ENCODE measurements around the gene KIF3A.

The KIF3A gene

DNA sequence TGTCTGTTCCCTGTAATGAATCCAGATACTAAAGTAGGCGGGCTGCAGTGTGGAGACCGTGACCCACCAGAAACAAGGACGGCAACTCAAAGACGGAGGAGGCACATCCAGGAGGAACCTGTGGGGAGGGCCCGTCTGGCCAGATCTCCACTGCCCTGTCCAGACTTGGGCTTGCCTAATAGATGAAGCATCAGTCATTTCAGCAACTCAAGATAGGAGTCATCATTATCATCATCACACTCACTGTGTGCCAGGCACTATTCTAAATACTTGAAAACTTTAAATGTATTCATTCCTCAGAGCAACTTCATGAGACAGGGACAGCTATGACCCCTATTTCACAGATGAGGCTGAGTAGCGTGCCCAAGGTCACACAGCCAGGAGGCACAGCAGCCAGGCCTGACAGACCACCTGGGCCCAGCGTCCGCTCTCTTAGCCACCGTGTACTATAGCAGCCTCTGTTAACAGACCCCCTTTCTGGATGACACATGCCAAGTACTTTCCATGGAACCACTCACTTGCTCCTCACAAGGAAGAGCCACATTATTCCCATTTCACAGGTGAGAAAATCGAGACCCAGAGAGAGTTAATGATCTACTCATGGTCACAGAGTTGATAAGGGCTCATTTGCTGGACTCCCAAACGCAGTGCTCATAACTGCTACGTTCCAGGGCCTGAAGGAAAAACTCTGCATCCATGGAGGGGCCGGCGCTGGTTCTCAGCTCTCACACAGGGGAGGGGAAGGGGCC is 68.5 kb downstream of the KIF3A start:
- H3K4me1 ChIP-seq (ENCODE audit: control insufficient read depth, low read length), result no peaks in the 10 kb centered on the region
- no peaks in the 10 kb centered on the region for H3K36me3 ChIP-seq (ENCODE audit: control insufficient read depth, low read length)
- no peaks in the 10 kb centered on the region for H4K20me1 ChIP-seq (ENCODE audit: control insufficient read depth, insufficient read depth, low read depth, low read length)
- no peaks in the 10 kb centered on the region for H3K9me2 ChIP-seq (replicated peaks; ENCODE audit: control insufficient read depth, low read length)
- H3K79me2 ChIP-seq (ENCODE audit: control insufficient read depth, low read length), result no peaks in the 10 kb centered on the region
- TF ChIP-seq, protein P1, sequence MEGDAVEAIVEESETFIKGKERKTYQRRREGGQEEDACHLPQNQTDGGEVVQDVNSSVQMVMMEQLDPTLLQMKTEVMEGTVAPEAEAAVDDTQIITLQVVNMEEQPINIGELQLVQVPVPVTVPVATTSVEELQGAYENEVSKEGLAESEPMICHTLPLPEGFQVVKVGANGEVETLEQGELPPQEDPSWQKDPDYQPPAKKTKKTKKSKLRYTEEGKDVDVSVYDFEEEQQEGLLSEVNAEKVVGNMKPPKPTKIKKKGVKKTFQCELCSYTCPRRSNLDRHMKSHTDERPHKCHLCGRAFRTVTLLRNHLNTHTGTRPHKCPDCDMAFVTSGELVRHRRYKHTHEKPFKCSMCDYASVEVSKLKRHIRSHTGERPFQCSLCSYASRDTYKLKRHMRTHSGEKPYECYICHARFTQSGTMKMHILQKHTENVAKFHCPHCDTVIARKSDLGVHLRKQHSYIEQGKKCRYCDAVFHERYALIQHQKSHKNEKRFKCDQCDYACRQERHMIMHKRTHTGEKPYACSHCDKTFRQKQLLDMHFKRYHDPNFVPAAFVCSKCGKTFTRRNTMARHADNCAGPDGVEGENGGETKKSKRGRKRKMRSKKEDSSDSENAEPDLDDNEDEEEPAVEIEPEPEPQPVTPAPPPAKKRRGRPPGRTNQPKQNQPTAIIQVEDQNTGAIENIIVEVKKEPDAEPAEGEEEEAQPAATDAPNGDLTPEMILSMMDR (IDR thresholded peaks at IDR 0.05; ENCODE audit: low read depth, low read length, poor library complexity, severe bottlenecking), result no peak
- no peak for TF ChIP-seq EZH2phosphoT487 (IDR thresholded peaks at IDR 0.05; ENCODE audit: borderline replicate concordance, low read length)
- H3K27ac ChIP-seq (ENCODE audit: low read depth, low read length), result no peak overlapping the region
- H3K4me3 ChIP-seq (ENCODE audit: low read length), result no peak overlapping the region
- H3K27me3 ChIP-seq (ENCODE audit: control insufficient read depth, low read length), result no peaks in the 10 kb centered on the region
- H3F3A ChIP-seq (ENCODE audit: control insufficient read depth, insufficient read depth), result no peaks in the 10 kb centered on the region
- no peaks in the 10 kb centered on the region for H3K9me3 ChIP-seq (ENCODE audit: control insufficient read depth, insufficient read depth, low read length)
- H3K4me2 ChIP-seq (ENCODE audit: low read length), result no peak overlapping the region

DNA sequence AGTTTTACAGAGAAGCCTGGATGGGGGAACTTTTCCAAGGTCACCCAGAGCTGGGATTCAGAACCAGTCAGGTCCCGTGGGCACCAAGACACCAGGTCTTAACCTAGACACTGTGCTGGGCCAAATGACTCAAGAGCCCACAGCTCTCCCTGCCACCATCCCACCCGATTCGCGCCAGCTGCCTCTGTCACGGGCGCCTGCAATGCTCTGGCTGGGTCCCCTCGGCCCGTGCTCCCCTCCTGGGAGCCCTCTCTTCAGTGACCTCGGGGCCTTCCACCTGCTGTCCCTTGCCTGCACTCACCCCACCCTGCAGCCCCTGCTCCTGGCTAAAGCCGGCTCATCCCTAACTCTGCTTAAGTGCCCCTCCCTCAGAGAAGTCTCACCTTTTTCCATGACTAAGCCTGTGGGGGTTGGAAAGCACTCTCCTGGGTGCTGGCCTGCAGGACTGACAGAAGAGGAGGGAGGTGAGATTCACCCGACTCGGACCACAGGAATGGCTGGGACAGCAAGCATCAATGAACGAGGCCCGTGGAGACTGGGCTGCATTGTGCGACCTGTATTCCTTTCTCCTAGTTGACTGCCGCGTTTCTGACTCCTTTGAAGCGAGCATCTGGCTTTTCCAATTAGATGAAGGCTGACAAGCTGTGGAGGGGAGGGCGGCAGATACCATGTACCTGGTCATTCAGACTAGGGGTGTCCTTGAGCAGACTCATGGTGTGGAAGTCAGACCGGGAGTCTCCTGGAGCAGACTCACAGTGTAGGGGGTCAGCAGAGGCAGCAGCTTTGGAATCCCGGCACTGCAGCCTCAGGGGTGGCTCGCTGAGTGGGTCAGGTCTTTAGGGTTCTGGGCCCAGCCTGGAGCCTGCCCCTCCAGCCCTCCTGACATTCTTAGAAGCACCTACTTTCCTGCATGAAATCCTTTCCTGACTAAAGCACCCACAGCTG is 69.3 kb downstream of the KIF3A start:
- Histone ChIP-seq H3K4me2 (ENCODE audit: low read length) (no peak overlapping the region), H3K27me3 (ENCODE audit: control insufficient read depth, low read length) (no peaks in the 10 kb centered on the region), H3F3A (ENCODE audit: control insufficient read depth, insufficient read depth) (no peaks in the 10 kb centered on the region), H3K9me2 (replicated peaks; ENCODE audit: control insufficient read depth, low read length) (no peaks in the 10 kb centered on the region), H3K4me1 (ENCODE audit: control insufficient read depth, low read length) (no peaks in the 10 kb centered on the region), H3K27ac (ENCODE audit: low read depth, low read length) (no peak overlapping the region), H3K4me3 (ENCODE audit: low read length) (no peak overlapping the region), H3K9me3 (ENCODE audit: control insufficient read depth, insufficient read depth, low read length) (no peaks in the 10 kb centered on the region), H4K20me1 (ENCODE audit: control insufficient read depth, insufficient read depth, low read depth, low read length) (no peaks in the 10 kb centered on the region), H3K79me2 (ENCODE audit: control insufficient read depth, low read length) (no peaks in the 10 kb centered on the region), H3K36me3 (ENCODE audit: control insufficient read depth, low read length) (no peaks in the 10 kb centered on the region)
- TF ChIP-seq EZH2phosphoT487 (IDR thresholded peaks at IDR 0.05; ENCODE audit: borderline replicate concordance, low read length), result no peak
- TF ChIP-seq, protein P1 (IDR thresholded peaks at IDR 0.05; ENCODE audit: low read depth, low read length, poor library complexity, severe bottlenecking), result no peak

DNA sequence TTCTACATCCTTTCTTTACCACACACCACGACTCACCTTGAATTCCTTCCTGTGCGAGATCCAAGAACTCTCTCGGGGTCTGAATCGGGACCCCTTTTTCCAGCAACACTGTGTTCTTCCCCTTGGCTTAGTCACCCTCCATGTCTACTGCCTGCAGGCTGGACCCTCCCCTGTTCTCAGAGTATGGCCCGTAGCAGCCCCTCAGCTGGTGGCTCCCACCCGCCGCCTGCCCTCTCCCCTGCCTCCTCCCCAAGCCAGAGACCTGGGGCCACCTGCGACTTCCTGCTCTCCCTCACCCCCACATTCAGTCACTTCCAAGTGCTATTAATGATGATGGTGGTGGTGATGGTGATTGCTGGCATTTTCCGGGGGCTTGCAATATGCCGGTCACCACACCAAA is 70.0 kb downstream of the KIF3A start:
- H3K27me3 ChIP-seq (ENCODE audit: control insufficient read depth, low read length), result no peaks in the 10 kb centered on the region
- no peak overlapping the region for H3K27ac ChIP-seq (ENCODE audit: low read depth, low read length)
- no peaks in the 10 kb centered on the region for H3K4me1 ChIP-seq (ENCODE audit: control insufficient read depth, low read length)
- H3K4me2 ChIP-seq (ENCODE audit: low read length), result no peak overlapping the region
- H3K9me2 ChIP-seq (replicated peaks; ENCODE audit: control insufficient read depth, low read length), result no peaks in the 10 kb centered on the region
- no peaks in the 10 kb centered on the region for H3K9me3 ChIP-seq (ENCODE audit: control insufficient read depth, insufficient read depth, low read length)
- no peak overlapping the region for H3K4me3 ChIP-seq (ENCODE audit: low read length)
- no peaks in the 10 kb centered on the region for H3K79me2 ChIP-seq (ENCODE audit: control insufficient read depth, low read length)
- no peaks in the 10 kb centered on the region for H3K36me3 ChIP-seq (ENCODE audit: control insufficient read depth, low read length)
- no peak for TF ChIP-seq EZH2phosphoT487 (IDR thresholded peaks at IDR 0.05; ENCODE audit: borderline replicate concordance, low read length)
- TF ChIP-seq, protein P1 (IDR thresholded peaks at IDR 0.05; ENCODE audit: low read depth, low read length, poor library complexity, severe bottlenecking), result no peak
- no peaks in the 10 kb centered on the region for H4K20me1 ChIP-seq (ENCODE audit: control insufficient read depth, insufficient read depth, low read depth, low read length)
- no peaks in the 10 kb centered on the region for H3F3A ChIP-seq (ENCODE audit: control insufficient read depth, insufficient read depth)
